Measurements from ENCODE around the gene PTPRD.
A peak's percentile ranks its signal among the peaks of the same experiment; 100 is the strongest.

The PTPRD gene

GRCh38 chr9:9847750-9848149 lies 765.1 kb downstream of the PTPRD start:
- DNase-seq: no peak

GRCh38 chr9:9846557-9846956 lies 766.2 kb downstream of the PTPRD start:
- no peak for DNase-seq

DNA sequence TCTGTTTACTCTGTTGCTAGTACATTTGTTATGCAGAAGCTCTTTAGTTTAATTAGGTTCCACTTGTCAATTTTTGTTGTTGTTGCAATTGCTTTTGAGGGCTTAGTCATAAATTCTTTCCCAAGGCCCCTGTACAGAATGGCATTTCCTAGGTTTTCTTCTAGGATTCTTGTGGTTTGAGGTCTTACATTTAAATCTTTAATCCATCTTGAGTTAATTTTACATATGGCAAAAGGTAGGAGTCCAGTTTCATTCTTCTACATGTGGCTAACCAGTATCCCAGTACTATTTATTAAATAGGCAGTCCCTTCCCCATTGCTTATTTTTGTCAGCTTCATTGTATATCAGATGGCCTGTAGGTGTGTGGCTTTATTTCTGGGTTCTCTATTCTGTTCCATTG lies 792.4 kb downstream of the PTPRD start:
- no peak for DNase-seq

DNA sequence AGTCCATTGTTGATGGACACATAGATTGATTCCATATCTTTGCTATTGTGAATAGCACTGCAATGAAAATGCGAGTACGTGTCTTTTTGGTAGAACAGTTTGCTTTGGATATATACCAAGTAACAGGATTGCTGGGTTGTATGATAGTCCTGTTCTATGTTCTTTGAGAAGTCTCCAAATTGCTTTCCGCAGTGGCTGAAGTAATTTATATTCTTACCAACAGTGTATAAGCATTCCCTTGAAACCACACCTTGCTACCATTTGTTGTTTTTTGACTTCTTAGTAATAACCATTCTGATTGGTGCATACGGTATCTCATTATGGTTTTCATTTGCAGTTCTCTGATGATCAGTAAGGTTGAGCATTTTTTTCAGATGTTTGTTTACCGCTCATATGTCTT lies 792.9 kb downstream of the PTPRD start:
- DNase-seq: no peak

GRCh38 chr9:9817176-9817575 lies 795.6 kb downstream of the PTPRD start:
- no peak for DNase-seq

DNA sequence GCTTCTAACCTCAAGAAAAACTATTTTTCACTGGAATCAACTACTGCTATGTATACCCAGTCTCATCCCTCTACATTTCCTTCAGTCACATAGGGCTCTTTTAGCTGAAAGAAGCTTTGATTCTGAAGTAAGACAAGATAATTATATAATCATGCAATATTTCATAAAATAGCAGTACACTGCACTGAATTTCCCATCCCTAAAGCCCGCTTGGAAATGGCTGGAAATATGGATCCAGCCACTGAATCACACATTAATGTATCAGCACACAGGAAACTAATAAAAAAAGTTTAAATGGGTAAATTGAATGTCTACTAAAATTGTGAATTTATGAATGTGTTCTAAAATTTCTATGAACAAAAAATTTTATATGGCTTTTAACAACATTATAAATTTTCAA lies 808.7 kb downstream of the PTPRD start:
- no peak for DNase-seq

GRCh38 chr9:9799287-9799686 lies 813.5 kb downstream of the PTPRD start:
- no peak for DNase-seq

DNA sequence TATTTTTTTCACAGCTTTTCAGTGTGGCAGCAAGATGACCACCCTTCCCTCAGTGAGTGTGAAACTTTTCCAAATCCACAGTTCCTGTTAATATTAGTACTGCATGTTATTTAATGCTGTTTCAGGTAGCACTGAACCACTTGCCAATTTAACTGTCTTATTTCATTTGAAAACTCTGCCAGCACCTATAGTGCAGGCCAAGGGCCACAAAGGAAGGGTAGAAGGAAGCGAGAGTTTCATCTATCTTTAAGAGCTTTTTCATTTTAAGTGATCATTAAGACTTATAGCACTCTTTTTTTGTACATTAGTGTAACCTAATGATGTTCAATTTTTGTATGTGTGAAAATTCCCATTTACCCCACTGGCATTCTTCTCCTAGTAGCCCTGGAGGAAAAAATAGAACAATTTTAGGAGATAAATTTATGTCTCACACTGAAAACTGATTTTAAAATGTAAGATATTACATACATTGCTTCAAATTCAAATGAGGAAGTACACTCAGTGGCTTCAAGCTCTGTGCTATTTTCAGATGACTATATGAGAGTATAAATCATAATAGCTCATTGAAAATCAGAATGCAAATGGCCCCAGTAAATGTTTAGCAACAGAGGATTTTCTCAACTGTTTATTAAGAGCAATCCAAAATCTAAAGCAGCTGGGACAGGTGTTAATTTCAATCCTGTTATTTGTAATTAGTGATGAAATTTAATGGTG lies 820.5 kb downstream of the PTPRD start:
- no peak for DNase-seq

DNA sequence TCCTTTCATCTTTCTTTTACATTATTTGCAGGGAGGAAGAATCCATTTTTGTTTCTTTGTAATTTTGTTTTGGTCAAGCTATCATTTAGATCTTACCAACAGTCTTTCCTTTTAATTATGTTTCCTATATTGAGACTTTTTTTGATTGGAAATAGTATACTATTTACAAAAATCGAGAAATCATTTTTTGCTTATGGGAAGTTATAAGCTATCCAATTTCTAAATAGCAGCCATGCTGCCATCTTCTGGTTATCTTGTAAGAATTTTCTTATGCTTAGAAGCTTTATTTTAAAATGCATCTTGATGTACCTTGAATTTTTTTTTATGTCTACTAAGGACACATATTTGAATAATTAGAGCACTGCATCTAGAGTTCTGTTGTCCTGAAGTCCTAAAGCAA lies 821.2 kb downstream of the PTPRD start:
- DNase-seq: no peak

DNA sequence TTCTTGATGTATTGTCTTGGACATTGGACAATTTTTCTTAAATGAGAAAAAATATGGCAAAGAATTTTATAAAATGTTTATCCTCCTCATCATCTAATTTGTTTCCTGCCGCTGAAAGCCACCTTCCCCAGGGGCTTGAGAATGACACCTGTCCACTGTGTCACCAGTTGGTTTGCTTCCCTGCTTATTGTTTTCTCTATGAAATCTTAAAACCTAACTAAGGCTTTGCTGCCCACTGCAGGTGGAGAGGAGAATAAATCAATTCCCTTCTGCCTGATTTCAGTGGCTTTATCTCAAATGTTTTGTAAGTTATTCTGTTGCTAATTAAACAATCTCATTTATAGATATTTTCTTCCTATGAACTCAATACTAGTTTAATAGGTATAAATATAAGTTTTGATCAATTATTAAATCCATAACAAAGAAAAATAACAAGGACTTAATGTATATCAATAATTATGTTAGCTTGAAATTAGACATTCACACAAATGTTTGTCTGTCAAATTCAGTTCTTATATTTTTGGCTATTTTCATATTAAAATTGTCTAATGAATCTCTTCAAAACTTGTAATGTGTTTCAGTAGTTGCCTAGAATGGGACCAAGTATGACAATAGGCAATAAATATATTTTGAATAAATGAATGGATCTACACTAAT lies 822.5 kb downstream of the PTPRD start:
- peak; percentile 58 for DNase-seq

DNA sequence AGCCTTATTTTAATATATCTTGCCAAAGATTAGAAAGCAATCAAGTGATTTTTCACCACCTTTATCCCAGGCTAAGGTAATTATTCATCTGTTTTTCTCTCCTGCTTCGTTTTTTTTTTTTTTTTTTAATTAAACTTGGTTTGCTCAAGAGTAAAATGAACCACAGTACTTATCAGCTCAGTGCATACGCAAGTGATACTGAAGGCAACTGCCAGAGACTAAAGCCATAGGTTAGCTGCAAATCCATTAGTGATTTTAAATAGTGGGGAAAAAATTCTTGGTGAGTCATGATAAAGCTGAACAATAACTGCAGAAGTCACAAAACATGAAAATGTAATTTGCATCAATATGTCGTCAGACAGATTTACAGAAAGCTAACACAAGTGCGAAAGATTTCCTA lies 829.1 kb downstream of the PTPRD start:
- no peak for DNase-seq

DNA sequence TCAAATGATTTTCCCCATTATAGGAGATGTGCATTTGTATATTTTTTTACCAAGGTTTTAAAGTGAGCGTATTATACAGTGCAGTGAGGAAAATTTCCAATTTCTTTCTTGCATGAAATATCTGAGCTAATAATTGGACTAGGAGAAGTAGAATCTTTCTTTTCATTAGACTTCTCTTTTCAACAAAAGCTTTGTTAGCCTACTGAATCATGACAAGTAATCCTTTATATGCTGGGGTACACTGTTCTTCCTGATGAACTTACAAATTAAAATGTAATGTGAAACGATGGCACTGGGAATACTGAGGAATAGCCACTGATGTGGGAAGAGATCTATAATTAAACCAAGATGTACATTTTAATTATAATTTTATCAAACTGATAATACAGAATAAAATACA lies 829.6 kb downstream of the PTPRD start:
- DNase-seq: no peak

- no peak for DNase-seq
These were observed 834.5 kb downstream of the PTPRD start for GRCh38 chr9:9778293-9778692.

DNA sequence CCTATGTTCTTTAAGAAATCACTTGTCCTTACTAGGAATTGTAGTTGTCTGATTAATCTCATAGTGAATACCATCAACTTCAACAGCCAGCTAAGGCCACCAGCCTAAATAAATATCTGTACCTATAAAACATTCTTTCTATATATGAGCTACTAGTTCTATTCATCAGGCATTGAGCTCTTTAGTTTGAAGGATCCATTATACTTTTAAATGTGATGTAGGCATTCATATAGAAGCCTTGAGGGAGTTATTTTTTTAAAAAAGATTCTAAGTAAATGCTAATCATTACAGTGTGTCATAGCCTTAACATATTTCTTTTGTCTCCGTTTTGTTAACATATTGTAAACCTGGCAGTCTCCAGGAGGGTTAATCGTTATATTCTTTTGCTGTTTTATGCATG lies 838.3 kb downstream of the PTPRD start:
- no peak for DNase-seq

DNA sequence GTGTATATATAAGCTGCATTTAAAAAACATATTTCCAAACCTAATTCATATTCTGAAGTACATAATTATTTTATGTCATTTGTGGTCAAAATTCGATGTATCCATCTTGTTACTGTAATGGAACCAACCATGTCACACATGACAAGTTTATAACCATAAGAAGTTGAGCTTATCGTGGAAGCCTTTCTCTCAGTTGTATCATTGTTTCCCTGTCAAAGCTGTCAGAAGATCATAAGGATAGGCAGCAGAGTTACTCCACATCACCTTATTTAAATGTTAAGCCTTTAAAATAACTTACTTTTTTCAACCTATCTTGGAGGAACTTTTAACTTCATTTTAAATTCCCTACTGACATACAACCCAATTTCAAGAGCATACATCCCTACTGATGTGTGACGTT lies 841.5 kb downstream of the PTPRD start:
- DNase-seq: no peak

DNA sequence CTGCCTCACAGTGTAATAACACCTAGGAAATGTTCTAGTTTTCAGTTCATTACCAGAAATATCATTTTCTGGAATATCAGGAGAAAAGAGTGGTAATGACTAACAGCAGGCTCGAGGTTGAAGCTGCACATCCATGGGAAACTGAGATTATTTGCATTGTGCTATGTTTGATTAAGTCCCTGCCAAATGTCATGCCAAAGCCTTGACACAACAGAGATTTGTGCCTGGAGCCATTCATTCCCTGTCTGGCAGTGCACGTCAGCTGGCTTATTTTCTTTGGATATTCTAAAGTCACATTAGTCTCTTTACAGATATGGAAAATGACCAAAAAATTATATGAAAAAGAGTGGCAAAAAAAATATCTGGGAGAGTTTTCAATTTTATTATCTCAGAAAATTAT lies 848.0 kb downstream of the PTPRD start:
- no peak for DNase-seq

DNA sequence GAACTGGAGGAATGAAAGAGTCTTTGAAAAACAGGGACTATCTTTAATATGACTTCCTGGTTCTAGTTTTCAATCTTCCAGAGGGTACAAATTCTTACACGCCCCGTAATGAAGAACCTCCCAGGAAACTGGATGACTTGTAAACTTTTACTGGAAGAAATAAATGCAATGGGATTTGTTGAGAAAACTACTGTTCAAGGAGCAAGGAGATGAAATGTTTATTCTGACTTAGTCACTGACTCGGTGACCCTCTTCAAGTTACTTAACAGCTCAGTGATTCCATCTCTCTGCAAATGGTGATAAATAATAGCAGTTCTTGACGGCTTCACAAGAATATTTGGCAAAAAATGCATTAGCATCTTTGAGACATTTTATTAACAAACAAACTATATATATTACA lies 858.6 kb downstream of the PTPRD start:
- no peak for DNase-seq

DNA sequence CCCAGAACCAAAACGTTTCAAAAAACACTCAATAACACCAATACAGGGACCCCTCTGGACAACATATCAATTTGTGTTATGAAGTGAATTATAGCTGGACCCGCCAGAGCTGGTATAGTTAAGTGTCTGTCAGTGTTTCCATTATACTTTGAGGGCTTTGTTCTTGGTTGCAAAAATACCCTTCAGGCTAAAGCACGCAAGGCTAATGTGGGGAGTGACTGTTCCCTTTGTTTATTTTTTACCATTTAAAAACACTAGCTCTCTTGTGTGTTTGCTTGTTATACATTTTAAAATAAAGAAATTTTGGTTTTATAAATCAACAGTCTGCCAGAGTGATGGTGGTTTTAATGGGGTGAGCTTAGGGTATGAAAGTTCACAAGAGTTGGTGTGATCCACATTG lies 859.5 kb downstream of the PTPRD start:
- DNase-seq: no peak

GRCh38 chr9:9752722-9753121 lies 860.1 kb downstream of the PTPRD start:
- DNase-seq: no peak

DNA sequence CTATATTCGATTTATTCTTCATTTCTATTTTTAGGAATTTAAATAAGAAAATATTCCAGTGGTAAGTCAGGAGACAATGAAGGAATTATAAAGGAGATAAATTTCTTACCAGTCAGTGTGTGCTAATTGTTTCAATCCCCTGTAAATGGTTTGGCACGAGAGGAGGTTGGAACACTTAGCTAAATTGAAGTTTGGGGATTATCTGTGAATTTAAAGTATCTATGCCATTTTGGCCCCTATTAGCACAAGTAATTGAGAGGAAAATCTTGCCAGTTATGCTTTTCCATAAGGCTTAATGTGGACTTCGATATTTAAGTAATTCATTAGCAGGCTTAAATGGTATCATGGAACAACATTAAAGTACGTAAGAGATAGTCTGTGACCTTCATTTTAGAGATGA lies 860.8 kb downstream of the PTPRD start:
- DNase-seq: no peak

GRCh38 chr9:9750719-9751118 lies 862.1 kb downstream of the PTPRD start:
- DNase-seq: no peak

GRCh38 chr9:9749591-9749990 lies 863.2 kb downstream of the PTPRD start:
- DNase-seq: no peak

DNA sequence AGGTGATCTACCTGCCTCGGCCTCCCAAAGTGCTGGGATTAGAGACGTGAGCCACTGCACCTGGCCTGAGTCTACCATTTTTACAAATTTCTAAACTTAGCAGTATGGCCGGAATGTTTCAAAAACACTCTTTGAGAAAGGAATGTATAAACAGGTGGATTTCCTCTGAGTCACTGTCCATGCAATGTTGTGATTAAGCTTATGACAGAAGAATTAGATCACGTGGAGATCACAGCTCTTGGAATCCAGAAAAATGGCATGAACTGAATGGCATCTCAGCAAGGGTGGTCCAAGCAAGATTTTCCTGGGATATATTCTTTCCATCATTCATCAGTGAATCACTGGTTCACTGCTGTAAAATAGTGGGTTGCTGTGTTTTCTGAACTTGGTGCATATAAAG lies 865.0 kb downstream of the PTPRD start:
- no peak for DNase-seq

- no peak for DNase-seq
These were observed 866.0 kb downstream of the PTPRD start for GRCh38 chr9:9746826-9747225.

DNA sequence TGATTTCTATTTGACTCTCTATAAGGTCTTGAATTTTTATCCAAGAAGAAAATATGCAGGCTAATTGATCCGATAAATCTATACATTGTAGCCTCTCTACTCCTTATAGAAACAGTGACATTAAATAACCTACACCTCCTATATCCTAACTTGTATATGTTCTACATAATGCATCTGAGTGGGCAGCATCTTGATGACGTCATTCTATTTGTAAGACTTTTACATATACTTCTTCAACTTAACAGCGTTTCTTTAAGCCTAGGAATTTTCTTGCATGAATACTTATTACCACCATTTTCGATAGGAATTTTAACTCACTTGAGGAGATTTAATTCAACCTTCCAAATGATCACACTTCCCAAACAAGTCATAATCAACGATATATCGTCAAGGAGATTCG lies 869.0 kb downstream of the PTPRD start:
- DNase-seq: no peak

Measured in NCI-H2029 (cell line).